ENCODE results near the gene NISCH. TPM values are rescaled to one million over a fixed set of nuclear protein-coding genes. Genes with fewer than 3 reads are reported as not detected.

The NISCH gene
- total RNA-seq, 2 donors from 2014 or later: 95.9 to 124 TPM

DNA sequence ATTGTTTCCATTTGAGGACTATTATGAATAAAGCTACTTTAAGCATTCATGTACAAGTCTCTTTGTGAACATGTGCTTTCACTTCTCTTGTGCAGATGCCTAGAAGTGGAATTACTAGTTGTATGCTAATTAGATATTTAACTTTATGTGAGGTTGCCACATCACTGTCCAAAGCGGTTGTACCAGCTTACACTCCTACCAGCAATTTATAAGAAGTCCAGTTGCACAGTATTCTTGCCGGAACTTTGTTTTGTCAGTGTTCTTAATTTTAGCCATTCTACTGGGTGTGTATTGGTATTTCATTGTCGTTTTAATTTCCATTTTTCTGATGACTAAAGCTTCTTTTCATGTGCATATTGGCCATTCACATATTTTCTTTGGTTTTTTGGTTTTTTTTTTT, 39.6 kb upstream of the NISCH start:
- Histone ChIP-seq H3K4me3 (no peak overlapping the region), H3K4me1 (ENCODE audit: control insufficient read depth in 1 of 2, low read depth in 2 of 2) (peaks cover 11 to 24% of the 10 kb centered on the region in 2 donors), H3K27me3 (replicated peaks; ENCODE audit: insufficient read depth) (no peaks in the 10 kb centered on the region), H3K36me3 (peaks cover 2% of the 10 kb centered on the region), H3K27ac (no peak overlapping the region), H3K9me3 (no peaks in the 10 kb centered on the region)
- TF ChIP-seq, protein P1, sequence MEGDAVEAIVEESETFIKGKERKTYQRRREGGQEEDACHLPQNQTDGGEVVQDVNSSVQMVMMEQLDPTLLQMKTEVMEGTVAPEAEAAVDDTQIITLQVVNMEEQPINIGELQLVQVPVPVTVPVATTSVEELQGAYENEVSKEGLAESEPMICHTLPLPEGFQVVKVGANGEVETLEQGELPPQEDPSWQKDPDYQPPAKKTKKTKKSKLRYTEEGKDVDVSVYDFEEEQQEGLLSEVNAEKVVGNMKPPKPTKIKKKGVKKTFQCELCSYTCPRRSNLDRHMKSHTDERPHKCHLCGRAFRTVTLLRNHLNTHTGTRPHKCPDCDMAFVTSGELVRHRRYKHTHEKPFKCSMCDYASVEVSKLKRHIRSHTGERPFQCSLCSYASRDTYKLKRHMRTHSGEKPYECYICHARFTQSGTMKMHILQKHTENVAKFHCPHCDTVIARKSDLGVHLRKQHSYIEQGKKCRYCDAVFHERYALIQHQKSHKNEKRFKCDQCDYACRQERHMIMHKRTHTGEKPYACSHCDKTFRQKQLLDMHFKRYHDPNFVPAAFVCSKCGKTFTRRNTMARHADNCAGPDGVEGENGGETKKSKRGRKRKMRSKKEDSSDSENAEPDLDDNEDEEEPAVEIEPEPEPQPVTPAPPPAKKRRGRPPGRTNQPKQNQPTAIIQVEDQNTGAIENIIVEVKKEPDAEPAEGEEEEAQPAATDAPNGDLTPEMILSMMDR (IDR thresholded peaks at IDR 0.05): no peak
- ATAC-seq (ENCODE audit: insufficient number of reproducible peaks, low FRiP score, low read depth) (no peak), DNase-seq (ENCODE audit: low spot score) (no peak)

DNA sequence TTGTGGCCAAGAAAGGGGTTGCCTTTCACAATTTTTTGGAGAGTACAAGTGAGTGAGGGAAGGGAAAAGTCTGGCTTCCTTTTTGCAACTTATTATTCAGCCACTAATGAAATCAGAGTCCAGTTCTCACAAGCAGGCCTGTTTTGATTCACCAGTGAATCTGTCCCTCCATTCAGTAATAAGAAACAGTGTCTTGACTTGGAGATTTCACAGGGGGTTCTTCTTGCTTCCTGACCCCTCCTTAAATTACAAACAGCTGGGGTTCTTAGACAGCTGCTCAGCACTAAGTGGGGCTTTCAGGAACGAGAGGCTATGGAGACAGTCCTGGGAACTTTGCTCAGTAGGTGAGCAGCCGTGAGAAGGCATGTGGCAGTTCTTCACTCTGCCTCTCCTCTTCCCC, 35.0 kb upstream of the NISCH start:
- no peak overlapping the region for H3K27ac ChIP-seq
- H3K36me3 ChIP-seq: peaks cover 4% of the 10 kb centered on the region
- no peak for ATAC-seq (ENCODE audit: insufficient number of reproducible peaks, low FRiP score, low read depth)

DNA sequence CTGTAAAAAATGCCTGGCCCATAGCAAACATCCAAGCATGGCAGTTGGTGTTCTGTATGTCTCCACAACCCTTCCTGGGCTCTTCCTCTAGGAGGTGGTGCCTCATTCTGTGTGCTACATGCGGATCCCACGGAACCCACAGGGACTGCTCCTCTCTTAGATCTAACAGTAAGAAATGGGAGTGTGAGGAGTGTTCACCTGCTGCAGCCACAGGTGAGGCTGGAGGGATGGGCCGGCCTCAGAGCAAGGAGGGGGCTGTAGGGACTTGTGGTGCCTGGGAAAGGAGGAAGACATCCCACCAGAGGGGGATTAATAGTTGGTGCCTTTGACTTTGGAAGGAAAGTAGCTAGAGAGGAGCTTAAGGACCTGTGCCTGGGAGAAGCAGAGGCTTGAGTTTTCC, 32.7 kb upstream of the NISCH start:
- TF ChIP-seq, protein P1 (IDR thresholded peaks at IDR 0.05): no peak
- Histone ChIP-seq H3K27me3 (replicated peaks; ENCODE audit: insufficient read depth) (no peaks in the 10 kb centered on the region), H3K27ac (no peak overlapping the region), H3K4me3 (no peak overlapping the region), H3K36me3 (peaks cover 4% of the 10 kb centered on the region), H3K4me1 (ENCODE audit: control insufficient read depth in 1 of 2, low read depth in 2 of 2) (no peaks in the 10 kb centered on the region), H3K9me3 (no peaks in the 10 kb centered on the region)
- ATAC-seq (ENCODE audit: insufficient number of reproducible peaks, low FRiP score, low read depth) (no peak), DNase-seq (ENCODE audit: low spot score) (no peak)

More for the DNA sequence above, 35.0 kb upstream of the NISCH start:
- DNase-seq (ENCODE audit: low spot score): no peak
- Histone ChIP-seq H3K9me3 (no peaks in the 10 kb centered on the region), H3K4me3 (no peak overlapping the region), H3K27me3 (replicated peaks; ENCODE audit: insufficient read depth) (no peaks in the 10 kb centered on the region), H3K4me1 (ENCODE audit: control insufficient read depth in 1 of 2, low read depth in 2 of 2) (no peaks in the 10 kb centered on the region)
- TF ChIP-seq, protein P1 (IDR thresholded peaks at IDR 0.05): no peak

DNA sequence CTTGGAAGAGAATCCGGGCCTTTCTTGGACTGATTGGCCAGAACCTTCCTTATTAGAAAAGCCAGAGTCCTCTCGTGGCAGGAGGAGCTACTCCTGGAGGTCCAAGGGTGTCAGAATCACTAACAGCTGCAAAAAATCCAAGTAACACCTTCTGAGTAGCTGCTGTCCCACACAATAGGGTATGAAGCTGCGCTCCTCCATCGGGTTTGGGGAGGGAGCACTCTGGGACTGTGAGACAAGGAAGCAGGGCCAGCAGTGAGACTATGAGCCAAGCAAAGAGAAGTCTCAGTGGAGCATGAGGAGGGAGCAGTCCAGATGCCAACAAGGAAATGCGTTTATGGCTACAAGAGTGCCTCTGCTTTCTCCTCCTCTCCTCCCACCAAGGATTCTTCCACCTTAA, 32.2 kb upstream of the NISCH start:
- H3K4me1 ChIP-seq (ENCODE audit: control insufficient read depth in 1 of 2, low read depth in 2 of 2): no peaks in the 10 kb centered on the region
- TF ChIP-seq, protein P1 (IDR thresholded peaks at IDR 0.05): no peak
- no peaks in the 10 kb centered on the region for H3K27me3 ChIP-seq (replicated peaks; ENCODE audit: insufficient read depth)
- no peaks in the 10 kb centered on the region for H3K9me3 ChIP-seq
- peaks cover 4% of the 10 kb centered on the region for H3K36me3 ChIP-seq
- DNase-seq (ENCODE audit: low spot score): no peak
- H3K4me3 ChIP-seq: no peak overlapping the region
- no peak for ATAC-seq (ENCODE audit: insufficient number of reproducible peaks, low FRiP score, low read depth)
- H3K27ac ChIP-seq: no peak overlapping the region

DNA sequence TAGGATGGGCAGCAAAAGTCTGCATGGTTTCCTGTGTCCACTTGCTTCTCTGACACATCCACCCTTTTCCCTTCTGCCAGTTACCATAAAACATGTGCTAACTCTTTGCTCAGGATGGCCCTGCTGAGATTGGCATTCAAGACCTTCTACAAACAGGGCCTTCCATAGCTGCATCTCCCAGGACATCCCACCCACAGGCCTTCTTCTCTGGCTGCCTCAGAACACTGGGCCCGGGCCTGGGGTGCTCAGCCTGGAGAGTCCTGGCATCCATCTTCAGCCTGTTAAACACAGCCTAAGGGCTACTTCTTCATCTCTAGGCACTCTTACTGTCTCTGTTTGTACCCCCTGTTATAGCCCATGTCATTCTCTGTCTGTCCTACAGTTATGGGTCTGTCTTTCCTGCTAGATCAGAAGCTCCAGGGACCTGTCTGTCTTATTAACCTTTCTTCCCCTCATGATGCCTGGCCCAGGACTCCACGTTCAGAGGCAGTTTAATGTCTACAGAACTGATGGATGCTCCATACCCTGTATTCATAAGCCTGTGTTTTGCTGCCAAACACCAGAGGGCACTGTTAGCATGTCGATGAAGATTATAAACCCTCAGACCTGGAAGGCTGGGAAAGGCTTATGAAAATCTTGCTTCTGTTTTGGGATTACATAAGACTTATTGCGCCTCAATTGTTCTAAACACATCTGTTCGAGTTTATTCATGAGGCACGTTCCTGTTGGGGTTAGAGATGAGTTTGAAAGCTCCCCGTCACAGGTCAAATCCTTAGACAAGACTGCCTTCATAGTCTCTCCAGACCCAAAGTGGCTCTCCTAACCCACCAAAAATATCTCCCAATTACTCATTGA, 27.0 kb upstream of the NISCH start:
- H3K27ac ChIP-seq: no peak overlapping the region
- DNase-seq (ENCODE audit: low spot score) (no peak), ATAC-seq (ENCODE audit: insufficient number of reproducible peaks, low FRiP score, low read depth) (no peak)
- H3K9me3 ChIP-seq: no peaks in the 10 kb centered on the region
- H3K4me1 ChIP-seq (ENCODE audit: control insufficient read depth in 1 of 2, low read depth in 2 of 2): no peaks in the 10 kb centered on the region
- no peaks in the 10 kb centered on the region for H3K36me3 ChIP-seq
- no peak overlapping the region for H3K4me3 ChIP-seq
- TF ChIP-seq, protein P1 (IDR thresholded peaks at IDR 0.05): peak; percentile 57
- H3K27me3 ChIP-seq (replicated peaks; ENCODE audit: insufficient read depth): no peaks in the 10 kb centered on the region
